Activated gamma-delta T cell treated with anti-CD3 and anti-CD28 coated beads, Interleukin-2, amount 50 U/mL, for 16 hours (primary cell): ENCODE results near the gene IFT88.

Source experiments
- DNase-seq: peaks from one replicate; pipeline ENCODE4 v3.0.0-alpha.2; 2020; ENCODE audit warnings: low read depth

Gene IFT88

GRCh38 chr13:20686863-20687579 is 120.1 kb downstream of the IFT88 start:
- no peak for DNase-seq

GRCh38 chr13:20689291-20689690 is 122.3 kb downstream of the IFT88 start:
- DNase-seq, result no peak

GRCh38 chr13:20691616-20692015 is 124.7 kb downstream of the IFT88 start:
- DNase-seq, result no peak

- no peak for DNase-seq
These were observed 129.1 kb downstream of the IFT88 start for GRCh38 chr13:20696073-20696472.

DNA sequence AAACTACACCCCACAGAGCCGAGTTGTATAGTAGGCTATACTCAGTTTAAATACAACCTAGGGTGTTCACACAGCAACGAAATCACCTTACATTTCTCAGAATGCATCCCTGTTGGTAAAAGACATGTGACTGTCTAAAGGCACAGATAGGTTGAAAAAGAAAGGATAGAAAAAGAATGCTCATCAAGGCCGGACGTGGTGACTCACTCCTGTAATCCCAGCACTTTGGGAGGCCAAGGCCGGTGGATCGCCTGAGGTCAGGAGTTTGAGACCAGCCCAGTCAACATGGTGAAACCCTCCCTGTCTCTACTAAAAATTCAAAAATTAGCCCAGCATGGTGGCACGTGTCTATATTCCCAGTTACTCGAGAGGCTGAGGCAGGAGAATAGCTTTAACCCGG is 132.8 kb downstream of the IFT88 start:
- DNase-seq, result no peak

GRCh38 chr13:20700288-20700687 is 133.3 kb downstream of the IFT88 start:
- no peak for DNase-seq

- no peak for DNase-seq
These were observed 134.5 kb downstream of the IFT88 start for GRCh38 chr13:20701461-20701860.

DNA sequence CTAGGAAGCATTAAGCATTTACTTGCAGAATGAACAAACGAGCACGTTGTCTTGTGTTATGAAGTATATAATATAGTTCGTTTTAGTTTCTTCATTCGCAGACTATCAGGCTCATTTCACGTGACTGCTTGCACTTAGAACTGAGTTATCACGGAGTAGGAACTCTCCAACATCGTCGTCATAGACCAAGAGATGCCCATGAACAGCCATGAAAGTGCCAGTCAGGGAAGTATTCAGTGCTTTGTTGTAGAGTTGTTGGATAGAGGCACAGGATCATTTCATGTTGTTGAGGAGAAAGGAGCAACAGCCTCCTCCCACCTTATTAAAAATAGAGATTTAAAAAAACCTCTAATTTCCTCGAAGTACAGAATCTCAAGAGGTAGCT is 135.6 kb downstream of the IFT88 start:
- no peak for DNase-seq

GRCh38 chr13:20702915-20703779 is 136.2 kb downstream of the IFT88 start, which contains the start of gene IL17D:
IL17D (plus strand) TSS chr13:20703699; CDS start chr13:20704002, 303 bp downstream.
- peak; percentile 31 for DNase-seq

GRCh38 chr13:20703780-20704458 is 137.0 kb downstream of the IFT88 start:
- peak; percentile 58 for DNase-seq

GRCh38 chr13:20704459-20705069 is 137.6 kb downstream of the IFT88 start:
- no peak for DNase-seq

DNA sequence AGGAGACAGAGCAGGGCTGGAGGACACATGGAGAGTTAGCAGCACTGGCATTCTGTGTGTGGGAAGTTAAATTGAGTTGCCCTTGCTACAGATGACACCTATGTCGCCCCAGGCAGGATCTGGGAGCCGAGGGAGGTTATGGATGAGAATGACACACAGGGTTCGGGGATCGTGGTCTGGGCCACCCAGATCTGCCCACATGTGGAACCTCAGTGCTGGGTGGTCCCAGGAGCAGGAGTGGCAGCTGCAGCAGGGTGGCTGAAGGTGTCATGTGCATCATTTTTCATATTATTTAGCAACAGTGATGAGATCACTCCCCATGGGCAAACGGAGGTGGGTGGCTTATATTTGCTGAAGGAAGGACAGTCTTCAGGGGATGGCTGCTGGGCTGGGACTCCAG is 139.7 kb downstream of the IFT88 start:
- DNase-seq, result no peak

DNA sequence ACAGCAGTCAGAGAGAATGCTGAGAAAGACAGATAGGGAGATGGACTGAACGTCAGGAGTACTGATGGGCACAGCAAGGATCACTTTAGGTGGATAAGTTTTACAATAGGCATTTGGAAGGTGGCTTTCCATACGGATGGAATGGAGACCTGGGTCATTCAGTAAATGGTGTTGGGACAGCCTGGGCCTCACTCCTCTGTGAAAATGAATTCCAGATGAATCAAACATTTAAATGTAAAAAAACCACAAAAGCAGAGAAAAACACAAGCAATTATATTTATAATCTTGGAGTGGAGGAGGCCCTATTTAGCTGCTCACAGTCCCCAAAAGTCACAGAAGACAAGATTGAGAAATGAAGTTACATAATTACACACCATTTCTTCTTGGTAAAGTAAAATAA is 141.3 kb downstream of the IFT88 start:
- DNase-seq, result no peak

- DNase-seq, result no peak
These were observed 142.4 kb downstream of the IFT88 start for GRCh38 chr13:20709369-20709768.

DNA sequence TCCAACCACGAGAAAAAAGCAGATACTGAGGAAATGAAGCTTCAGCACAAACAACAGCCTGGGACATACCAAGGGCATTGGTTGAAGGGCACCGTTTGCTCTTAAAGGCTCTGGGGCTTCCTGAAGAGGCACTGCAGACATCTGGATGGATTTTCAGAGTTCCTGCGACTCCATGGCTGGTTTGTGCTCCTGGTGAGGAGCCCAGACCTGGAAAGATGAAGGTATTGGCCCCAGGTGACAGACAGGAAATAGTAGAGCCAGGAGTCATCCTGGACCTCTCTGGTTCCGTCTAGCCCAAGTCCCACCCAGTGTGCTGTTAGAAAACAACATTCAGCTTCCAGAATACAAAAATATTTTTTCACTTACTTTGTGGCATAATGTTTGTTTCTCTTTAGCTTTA is 142.8 kb downstream of the IFT88 start:
- DNase-seq, result no peak

GRCh38 chr13:20711301-20712044 is 144.5 kb downstream of the IFT88 start:
- DNase-seq, result no peak

GRCh38 chr13:20713014-20713376 is 146.0 kb downstream of the IFT88 start:
- no peak for DNase-seq

DNA sequence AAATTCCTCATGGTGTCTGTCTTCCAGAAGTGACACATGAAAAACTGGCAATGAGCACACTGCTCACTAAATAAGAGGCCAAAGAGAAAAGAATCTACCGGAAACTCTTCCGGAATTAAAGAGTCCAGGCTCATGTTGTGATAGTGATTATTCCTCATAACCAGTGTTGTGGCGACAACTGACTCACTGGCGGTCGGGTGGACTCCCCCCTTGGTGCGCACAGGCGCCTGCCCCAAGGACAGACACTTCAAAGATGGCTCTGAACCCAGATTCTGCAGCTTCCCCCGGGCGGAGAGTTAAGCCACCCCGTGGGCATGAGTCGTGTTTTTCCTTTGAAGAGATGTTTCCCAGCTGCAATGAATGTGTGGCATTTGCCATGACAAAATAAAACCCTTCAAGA is 146.8 kb downstream of the IFT88 start:
- DNase-seq, result no peak

DNA sequence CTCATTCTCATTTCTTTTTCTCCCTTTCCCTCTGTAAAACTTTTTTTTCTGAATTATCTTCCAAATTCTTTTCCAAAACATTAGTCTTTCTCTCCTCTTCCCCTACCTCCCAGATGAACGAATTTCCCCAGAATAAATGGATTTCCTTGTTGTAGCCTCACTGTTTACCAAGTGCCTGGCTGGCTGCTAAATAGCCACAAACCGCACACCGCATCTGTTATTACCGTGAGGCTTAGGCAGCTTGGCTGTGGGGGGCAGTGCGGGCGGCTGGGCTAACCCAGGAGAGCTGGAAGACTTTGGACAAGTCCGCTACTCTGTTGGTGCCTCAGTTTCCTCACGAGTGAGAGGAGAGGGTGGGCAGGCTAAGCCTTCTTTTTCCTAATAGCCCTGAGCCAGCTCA is 147.2 kb downstream of the IFT88 start:
- no peak for DNase-seq

GRCh38 chr13:20714563-20715329 is 147.8 kb downstream of the IFT88 start:
- no peak for DNase-seq

DNA sequence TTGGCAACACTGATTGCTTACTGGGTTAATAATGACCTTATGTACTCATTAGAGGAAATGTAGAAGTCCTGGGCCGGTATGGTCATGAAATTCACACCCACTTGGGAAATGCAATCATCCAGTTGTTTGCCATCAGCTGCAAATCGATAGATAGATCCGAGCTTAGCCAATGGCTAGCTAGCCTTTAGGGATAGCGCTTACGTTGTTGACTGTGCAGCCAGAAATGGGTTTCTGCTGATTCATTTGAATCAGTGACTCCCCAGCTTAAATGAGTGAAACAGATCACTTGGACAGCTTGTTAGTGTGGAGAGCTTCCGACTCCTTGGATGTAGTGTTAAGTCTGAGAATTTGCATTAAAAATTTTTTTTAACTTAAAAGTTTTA is 148.4 kb downstream of the IFT88 start:
- no peak for DNase-seq
